HCT116 (cell line): Measurements from ENCODE around the gene ZNF134. TPM values are rescaled to one million over a fixed set of nuclear protein-coding genes. Genes with fewer than 3 reads are reported as not detected.

Experiments
- ATAC-seq: fragments of 200-7000 bp; cut with Tn5 transposase; 2 replicates; pipeline ENCODE4 v1.9.1; 2020; ENCODE audit warnings: mild to moderate bottlenecking, moderate library complexity
- BruUV-seq: library from RNA; stranded (reverse); fragments of 400-500 nt; replicated peaks from 2 replicates; lab custom pipeline; 2021; lab: Mats Ljungman, UMichigan
- CTCF ChIA-PET: fragments of 300-600 bp; sonication (Branson Sonifier 250); formaldehyde crosslinking; loops from one replicate; lab custom pipeline; 2021; ENCODE audit warnings: antibody characterized with exemption; lab: Charles Lee
- POLR2A ChIA-PET: fragments of 300-600, 350-600 bp; sonication (Branson Sonifier 250); formaldehyde crosslinking; loops from one replicate; lab custom pipeline; 2021; ENCODE audit warnings: antibody characterized with exemption; lab: Charles Lee
- RAD21 ChIA-PET, 2 experiments: fragments of 300-600 bp; sonication (Branson Sonifier 250); formaldehyde crosslinking; loops; one replicate each; lab custom pipeline; 2023; ENCODE audit warnings: low total read pairs in 2 of 2; ENCODE audit not compliant: uncharacterized antibody in 2 of 2, unreplicated experiment in 2 of 2, low non-redundant PET in 1 of 2; lab: Charles Lee
- DNase-seq: peaks from one replicate; pipeline ENCODE4 v3.0.0-alpha.2; 2010; ENCODE audit warnings: low read depth, low spot score
- H2AFZ ChIP-seq: fragments of 200-600 bp; shearing (Covaris generic), sonication (generic); 2 replicates; pipeline ENCODE4 v1.6.1; 2017; ENCODE audit warnings: low read depth, mixed run types, mixed read lengths, antibody characterized with exemption, low read length; ENCODE audit not compliant: poor library complexity, severe bottlenecking
- H3K27ac ChIP-seq: 2 replicates; pipeline ENCODE4 v1.5.1; 2012; ENCODE audit warnings: low read depth, low read length
- H3K27me3 ChIP-seq: fragments of 200-600 bp; sonication (generic); 2 replicates; pipeline ENCODE4 v1.6.1; 2016; ENCODE audit warnings: mixed run types, low read length, mixed read lengths; ENCODE audit not compliant: insufficient read depth
- H3K36me3 ChIP-seq, 2 experiments: fragments of 200-500 bp in 1 of 2; fragments of 200-600 bp in 1 of 2; sonication (Bioruptor generic) in 1 of 2; sonication (generic) in 1 of 2; 2 replicates each; pipeline versions ENCODE4 v1.5.1 to v1.6.1; 2014 to 2016; ENCODE audit warnings: low read length in 2 of 2, inconsistent platforms in 1 of 2, mixed read lengths in 1 of 2, mixed run types in 1 of 2; ENCODE audit not compliant: insufficient read depth in 2 of 2, control insufficient read depth in 1 of 2
- H3K4me1 ChIP-seq, 2 experiments: fragments of 200-600 bp in 1 of 2; sonication (generic) in 1 of 2; 2 replicates each; pipeline versions ENCODE4 v1.5.1 to v1.6.1; 2012 to 2017; ENCODE audit warnings: low read length in 2 of 2, inconsistent platforms in 1 of 2, mild to moderate bottlenecking in 1 of 2, mixed read lengths in 1 of 2, mixed run types in 1 of 2, moderate library complexity in 1 of 2; ENCODE audit not compliant: insufficient read depth in 2 of 2, control insufficient read depth in 1 of 2
- H3K4me2 ChIP-seq: fragments of 200-600 bp; sonication (generic); 2 replicates; pipeline ENCODE4 v1.6.1; 2017; ENCODE audit warnings: mixed run types, low read length, mixed read lengths
- H3K4me3 ChIP-seq, 2 experiments: fragments of 200-600 bp in 1 of 2; sonication (generic) in 1 of 2; replicated peaks in 1 of 2; 2 replicates each; pipeline ENCODE4 v1.5.1; 2011 to 2016; ENCODE audit warnings: low read length in 2 of 2, control low read depth in 1 of 2, low read depth in 1 of 2, mild to moderate bottlenecking in 1 of 2, mixed read lengths in 1 of 2, mixed run types in 1 of 2
- H3K79me2 ChIP-seq: fragments of 200-600 bp; sonication (generic); 2 replicates; pipeline ENCODE4 v1.6.1; 2017; ENCODE audit warnings: mild to moderate bottlenecking, mixed run types, low read length, moderate library complexity, mixed read lengths; ENCODE audit not compliant: insufficient read depth
- H3K9ac ChIP-seq: fragments of 200-600 bp; sonication (generic); 2 replicates; pipeline ENCODE4 v1.6.1; 2016; ENCODE audit warnings: low read length, mixed read lengths
- H3K9me2 ChIP-seq: fragments of 200-600 bp; sonication (generic), shearing (Covaris generic); 2 replicates; pipeline ENCODE4 v1.6.1; 2017; ENCODE audit warnings: mixed run types, mild to moderate bottlenecking, moderate library complexity; ENCODE audit not compliant: insufficient read depth
- H3K9me3 ChIP-seq, 2 experiments: fragments of 200-500 bp in 1 of 2; fragments of 200-600 bp in 1 of 2; sonication (Bioruptor generic) in 1 of 2; sonication (generic) in 1 of 2; 2 replicates each; pipeline ENCODE4 v1.6.1; 2014 to 2017; ENCODE audit warnings: low read length in 2 of 2, mixed read lengths in 2 of 2, inconsistent platforms in 1 of 2, low read depth in 1 of 2, mild to moderate bottlenecking in 1 of 2, mixed run types in 1 of 2, moderate library complexity in 1 of 2; ENCODE audit not compliant: control insufficient read depth in 1 of 2, insufficient read depth in 1 of 2
- H4K20me1 ChIP-seq: fragments of 200-600 bp; sonication (generic), shearing (Covaris generic); 2 replicates; pipeline ENCODE4 v1.6.1; 2017; ENCODE audit warnings: mixed run types, mild to moderate bottlenecking, moderate library complexity; ENCODE audit not compliant: insufficient read depth
- CBX3 ChIP-seq: IDR thresholded peaks from 2 replicates; pipeline ENCODE4 v1.6.1; 2012; ENCODE audit warnings: low read depth
- CEBPB ChIP-seq: IDR thresholded peaks from 2 replicates; pipeline ENCODE4 v1.6.1; 2012; ENCODE audit warnings: low read depth
- EGR1 ChIP-seq: IDR thresholded peaks from 2 replicates; pipeline ENCODE4 v1.6.1; 2012; ENCODE audit warnings: low read depth
- ELF1 ChIP-seq: IDR thresholded peaks from 2 replicates; pipeline ENCODE4 v1.6.1; 2012; ENCODE audit warnings: low read depth, borderline replicate concordance
- EZH2 ChIP-seq: fragments of 200-600 bp; sonication (generic); IDR thresholded peaks from 2 replicates; pipeline ENCODE4 v1.6.1; 2017; ENCODE audit warnings: antibody characterized with exemption, mixed run types
- JUND ChIP-seq: IDR thresholded peaks from 2 replicates; pipeline ENCODE4 v1.6.1; 2012
- POLR2A ChIP-seq: IDR thresholded peaks from 2 replicates; pipeline ENCODE4 v1.7.0; 2011; ENCODE audit warnings: borderline replicate concordance; ENCODE audit not compliant: insufficient read depth, insufficient read length; ENCODE audit errors: extremely low read depth
- POLR2AphosphoS5 ChIP-seq: IDR thresholded peaks from 2 replicates; pipeline ENCODE4 v1.6.1; 2011; ENCODE audit warnings: mild to moderate bottlenecking, low read depth, low read length, moderate library complexity
- RAD21 ChIP-seq: IDR thresholded peaks from 2 replicates; pipeline ENCODE4 v1.6.1; 2012; ENCODE audit warnings: low read depth, mild to moderate bottlenecking
- SIN3A ChIP-seq: IDR thresholded peaks from 2 replicates; pipeline ENCODE4 v1.6.1; 2012; ENCODE audit warnings: low read depth
- SP1 ChIP-seq: IDR thresholded peaks from 2 replicates; pipeline ENCODE4 v1.6.1; 2012; ENCODE audit warnings: low read depth
- SRF ChIP-seq: IDR thresholded peaks from 2 replicates; pipeline ENCODE4 v1.6.1; 2012; ENCODE audit warnings: low read depth
- YY1 ChIP-seq: IDR thresholded peaks from 2 replicates; pipeline ENCODE4 v1.6.1; 2011; ENCODE audit warnings: low read length, low read depth, moderate library complexity, mild to moderate bottlenecking; ENCODE audit not compliant: insufficient replicate concordance; ENCODE audit errors: extremely low read depth
- ZFX ChIP-seq: fragments of 450-650 bp; IDR thresholded peaks from 2 replicates; pipeline ENCODE4 v1.6.1; 2017
- intact Hi-C: fragments of 100-400 bp; cut with micrococcal nuclease; formaldehyde crosslinking; loops from 2 replicates; pipeline ENCODE4 v1.10.0; 2022
- total RNA-seq: library from RNA; stranded (reverse); gene quantifications from one replicate; pipeline ENCODE4 v1.2.1, GENCODE V29; 2021; ENCODE audit not compliant: unreplicated experiment
- TF ChIP-seq, protein P1 (sequence below): IDR thresholded peaks from 2 replicates; pipeline ENCODE4 v1.6.1; 2012
- TF ChIP-seq, protein P2 (sequence below): IDR thresholded peaks from 2 replicates; pipeline ENCODE4 v1.6.1; 2012; ENCODE audit warnings: low read depth

The ZNF134 gene
- total RNA-seq, 1 experiment from 2014 or later: 8.4 TPM

DNA sequence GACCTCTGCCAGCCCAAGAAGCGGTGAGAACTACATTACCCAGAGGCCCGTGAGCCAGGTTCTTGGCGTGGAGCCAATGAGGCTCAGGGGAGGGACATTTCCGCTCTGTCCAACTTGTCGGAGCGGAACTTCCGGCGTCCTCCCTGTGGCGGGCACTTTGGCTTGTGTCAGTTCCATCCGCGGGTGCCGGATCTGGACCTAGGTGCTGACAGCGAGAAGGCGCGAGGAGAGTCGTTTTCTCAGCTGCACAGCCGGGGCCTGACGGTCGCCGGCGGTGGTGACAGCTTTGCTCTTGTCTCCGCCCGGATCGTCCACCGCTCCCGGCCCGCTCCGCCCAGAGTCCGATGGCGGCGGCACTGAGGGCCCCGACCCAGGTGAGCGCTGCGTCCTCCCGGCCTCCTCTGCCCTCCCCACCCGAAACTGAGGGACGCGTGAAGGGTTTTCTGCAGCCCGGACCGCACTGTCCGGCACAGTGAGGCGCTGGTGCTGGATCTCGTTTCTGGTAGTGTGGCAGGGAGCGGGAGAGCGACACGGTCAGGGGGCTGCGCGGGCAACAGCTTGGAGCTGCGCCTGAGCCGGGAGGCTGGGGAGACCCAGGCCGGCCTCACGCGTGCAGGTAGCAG lies 14.2 kb upstream of the ZNF134 start, which contains the start of gene ZNF530:
Gene ZNF530 (plus strand): TSS at position 125 of the 623 bp plus-strand sequence. CDS start 4,461 bp downstream, outside the sequence.
- peak; percentile 88 for DNase-seq
- H3K4me1 ChIP-seq: peaks cover 2 to 6% of the 10 kb centered on the region in 2 experiments; a peak in 1 of 4 replicates
- ChIA-PET POLR2A (no interaction called here), CTCF (no interaction called here), RAD21 (no interaction called here)
- peak within 1 kb of the TSS; percentile 82 for H3K4me2 ChIP-seq
- no peaks in the 10 kb centered on the region for H3K27me3 ChIP-seq
- no peaks in the 10 kb centered on the region for H3K36me3 ChIP-seq
- H3K4me3 ChIP-seq: peak within 1 kb of the TSS; percentile 73 to 74
- no peaks in the 10 kb centered on the region for H3K9me2 ChIP-seq
- no peaks in the 10 kb centered on the region for H3K79me2 ChIP-seq
- H3K9ac ChIP-seq: peak within 1 kb of the TSS; percentile 34; the same call in 1 of the 2 replicates
- H2AFZ ChIP-seq: peak within 1 kb of the TSS; percentile 29
- peaks cover 0 to 12% of the 10 kb centered on the region in 2 experiments; a peak in 1 of 4 replicates for H3K9me3 ChIP-seq
- BruUV-seq: no TSS peak
- no peak within 1 kb of the TSS for H3K27ac ChIP-seq
- TF ChIP-seq, protein P1, sequence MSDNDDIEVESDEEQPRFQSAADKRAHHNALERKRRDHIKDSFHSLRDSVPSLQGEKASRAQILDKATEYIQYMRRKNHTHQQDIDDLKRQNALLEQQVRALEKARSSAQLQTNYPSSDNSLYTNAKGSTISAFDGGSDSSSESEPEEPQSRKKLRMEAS: 0 out of 2 replicates have a peak, but pooled peaks have one; percentile 18
- TF ChIP-seq ZFX (no peak), YY1 (peak; percentile 17), POLR2A (no peak), SP1 (peak; percentile 51; the same call in 1 of the 2 replicates), ELF1 (0 out of 2 replicates have a peak, but pooled peaks have one; percentile 37), POLR2AphosphoS5 (peak; percentile 65), SIN3A (no peak), RAD21 (no peak), SRF (no peak), EGR1 (no peak), CBX3 (no peak), CEBPB (no peak), JUND (no peak), EZH2 (no peak)
- TF ChIP-seq, protein P2, sequence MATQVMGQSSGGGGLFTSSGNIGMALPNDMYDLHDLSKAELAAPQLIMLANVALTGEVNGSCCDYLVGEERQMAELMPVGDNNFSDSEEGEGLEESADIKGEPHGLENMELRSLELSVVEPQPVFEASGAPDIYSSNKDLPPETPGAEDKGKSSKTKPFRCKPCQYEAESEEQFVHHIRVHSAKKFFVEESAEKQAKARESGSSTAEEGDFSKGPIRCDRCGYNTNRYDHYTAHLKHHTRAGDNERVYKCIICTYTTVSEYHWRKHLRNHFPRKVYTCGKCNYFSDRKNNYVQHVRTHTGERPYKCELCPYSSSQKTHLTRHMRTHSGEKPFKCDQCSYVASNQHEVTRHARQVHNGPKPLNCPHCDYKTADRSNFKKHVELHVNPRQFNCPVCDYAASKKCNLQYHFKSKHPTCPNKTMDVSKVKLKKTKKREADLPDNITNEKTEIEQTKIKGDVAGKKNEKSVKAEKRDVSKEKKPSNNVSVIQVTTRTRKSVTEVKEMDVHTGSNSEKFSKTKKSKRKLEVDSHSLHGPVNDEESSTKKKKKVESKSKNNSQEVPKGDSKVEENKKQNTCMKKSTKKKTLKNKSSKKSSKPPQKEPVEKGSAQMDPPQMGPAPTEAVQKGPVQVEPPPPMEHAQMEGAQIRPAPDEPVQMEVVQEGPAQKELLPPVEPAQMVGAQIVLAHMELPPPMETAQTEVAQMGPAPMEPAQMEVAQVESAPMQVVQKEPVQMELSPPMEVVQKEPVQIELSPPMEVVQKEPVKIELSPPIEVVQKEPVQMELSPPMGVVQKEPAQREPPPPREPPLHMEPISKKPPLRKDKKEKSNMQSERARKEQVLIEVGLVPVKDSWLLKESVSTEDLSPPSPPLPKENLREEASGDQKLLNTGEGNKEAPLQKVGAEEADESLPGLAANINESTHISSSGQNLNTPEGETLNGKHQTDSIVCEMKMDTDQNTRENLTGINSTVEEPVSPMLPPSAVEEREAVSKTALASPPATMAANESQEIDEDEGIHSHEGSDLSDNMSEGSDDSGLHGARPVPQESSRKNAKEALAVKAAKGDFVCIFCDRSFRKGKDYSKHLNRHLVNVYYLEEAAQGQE: no peak
- peak; percentile 97 for ATAC-seq
- H4K20me1 ChIP-seq: no peaks in the 10 kb centered on the region
- intact Hi-C loops: loop anchor here (1.0 kb wide), 1 partner anchor 21 kb away; no protein-coding TSS in a partner anchor
